IPS DF 6.9 (cell line): ENCODE results near the gene PRSS57.

Source experiments
- DNase-seq: peaks from one replicate; pipeline ENCODE4 v3.0.0-alpha.2; 2013; ENCODE audit warnings: low read depth, low spot score
- H3K27ac ChIP-seq: one replicate; pipeline ENCODE4 v1.5.1; 2013; ENCODE audit warnings: low read length, control low read depth
- H3K27me3 ChIP-seq: 2 replicates; pipeline ENCODE4 v1.6.1; 2013; ENCODE audit warnings: mild to moderate bottlenecking, low read length; ENCODE audit not compliant: control insufficient read depth, insufficient read depth
- H3K36me3 ChIP-seq: 2 replicates; pipeline ENCODE4 v1.6.1; 2013; ENCODE audit warnings: low read length; ENCODE audit not compliant: control insufficient read depth, insufficient read depth
- H3K4me1 ChIP-seq: 2 replicates; pipeline ENCODE4 v1.6.1; 2013; ENCODE audit warnings: low read length; ENCODE audit not compliant: control insufficient read depth, insufficient read depth
- H3K4me3 ChIP-seq: 2 replicates; pipeline ENCODE4 v1.5.1; 2013; ENCODE audit warnings: mild to moderate bottlenecking, low read length
- H3K9me3 ChIP-seq: 2 replicates; pipeline ENCODE4 v1.6.1; 2013; ENCODE audit warnings: low read length, inconsistent platforms; ENCODE audit not compliant: control insufficient read depth, insufficient read depth
- WGBS: extraction: QIAGEN DNeasy Blood & Tissue Kit; methylation state at CpG from one replicate; pipeline ENCODE4 v1.1.7; 2013; ENCODE audit warnings: mixed read lengths, missing lambda C conversion rate; ENCODE audit not compliant: insufficient read length, insufficient coverage; 5-methylcytosine and 5-hydroxymethylcytosine counted together

PRSS57 gene

GRCh38 chr19:650121-650520 lies 45.1 kb downstream of the PRSS57 start:
- Histone ChIP-seq H3K4me3 (no peak overlapping the region), H3K27me3 (no peaks in the 10 kb centered on the region), H3K4me1 (no peaks in the 10 kb centered on the region; the same call in 1 of the 2 replicates), H3K36me3 (peaks cover 36% of the 10 kb centered on the region), H3K27ac (no peak overlapping the region), H3K9me3 (no peaks in the 10 kb centered on the region)
- no peak for DNase-seq
- WGBS, result no CpG with 5 or more reads among the region's 11 CpGs

GRCh38 chr19:648904-649801 lies 46.1 kb downstream of the PRSS57 start:
- Histone ChIP-seq H3K4me1 (no peaks in the 10 kb centered on the region; the same call in 1 of the 2 replicates), H3K4me3 (no peak overlapping the region), H3K27me3 (no peaks in the 10 kb centered on the region), H3K36me3 (peaks cover 36% of the 10 kb centered on the region), H3K9me3 (no peaks in the 10 kb centered on the region), H3K27ac (no peak overlapping the region)
- no CpG with 5 or more reads among the region's 53 CpGs for WGBS
- no peak for DNase-seq

GRCh38 chr19:648305-648704 lies 46.9 kb downstream of the PRSS57 start:
- no peak overlapping the region for H3K27ac ChIP-seq
- H3K27me3 ChIP-seq, result no peaks in the 10 kb centered on the region
- H3K4me3 ChIP-seq, result no peak overlapping the region
- peaks cover 36% of the 10 kb centered on the region for H3K36me3 ChIP-seq
- no peaks in the 10 kb centered on the region for H3K9me3 ChIP-seq
- no CpG with 5 or more reads among the region's 29 CpGs for WGBS
- no peak for DNase-seq
- H3K4me1 ChIP-seq, result no peaks in the 10 kb centered on the region; the same call in 1 of the 2 replicates

GRCh38 chr19:647566-648284 lies 47.5 kb downstream of the PRSS57 start:
- no peak overlapping the region for H3K4me3 ChIP-seq
- H3K27ac ChIP-seq, result no peak overlapping the region
- no CpG with 5 or more reads among the region's 52 CpGs for WGBS
- H3K4me1 ChIP-seq, result no peaks in the 10 kb centered on the region
- H3K27me3 ChIP-seq, result no peaks in the 10 kb centered on the region
- H3K36me3 ChIP-seq, result peaks cover 31% of the 10 kb centered on the region
- DNase-seq, result no peak
- no peaks in the 10 kb centered on the region for H3K9me3 ChIP-seq

- WGBS, result no CpG with 5 or more reads among the region's 48 CpGs
- no peaks in the 10 kb centered on the region for H3K27me3 ChIP-seq
- no peak for DNase-seq
- no peaks in the 10 kb centered on the region for H3K4me1 ChIP-seq
- H3K4me3 ChIP-seq, result no peak overlapping the region
- no peaks in the 10 kb centered on the region for H3K9me3 ChIP-seq
- H3K27ac ChIP-seq, result no peak overlapping the region
- H3K36me3 ChIP-seq, result peaks cover 31% of the 10 kb centered on the region
Measured at GRCh38 chr19:646779-647565, 48.3 kb downstream of the PRSS57 start.

- H3K4me1 ChIP-seq, result no peaks in the 10 kb centered on the region
- H3K27ac ChIP-seq, result no peak overlapping the region
- H3K36me3 ChIP-seq, result peaks cover 30% of the 10 kb centered on the region
- H3K4me3 ChIP-seq, result no peak overlapping the region
- H3K9me3 ChIP-seq, result no peaks in the 10 kb centered on the region
- DNase-seq, result no peak
- no CpG with 5 or more reads among the region's 62 CpGs for WGBS
- H3K27me3 ChIP-seq, result no peaks in the 10 kb centered on the region
Measured at GRCh38 chr19:645912-646778, 49.1 kb downstream of the PRSS57 start.

- no peak overlapping the region for H3K27ac ChIP-seq
- peaks cover 27% of the 10 kb centered on the region for H3K36me3 ChIP-seq
- no peak overlapping the region for H3K4me3 ChIP-seq
- no peaks in the 10 kb centered on the region for H3K9me3 ChIP-seq
- no peaks in the 10 kb centered on the region for H3K27me3 ChIP-seq
- DNase-seq, result no peak
- no peaks in the 10 kb centered on the region for H3K4me1 ChIP-seq
- WGBS, result no CpG with 5 or more reads among the region's 14 CpGs
Measured at GRCh38 chr19:644789-645188, 50.5 kb downstream of the PRSS57 start.

- H3K9me3 ChIP-seq, result no peaks in the 10 kb centered on the region
- DNase-seq, result no peak
- WGBS, result no CpG with 5 or more reads among the region's 28 CpGs
- no peaks in the 10 kb centered on the region for H3K4me1 ChIP-seq
- no peaks in the 10 kb centered on the region for H3K27me3 ChIP-seq
- H3K27ac ChIP-seq, result no peak overlapping the region
- H3K36me3 ChIP-seq, result peaks cover 25% of the 10 kb centered on the region
- H3K4me3 ChIP-seq, result no peak overlapping the region
Measured at GRCh38 chr19:644363-644762, 50.9 kb downstream of the PRSS57 start.

GRCh38 chr19:643736-644135 lies 51.5 kb downstream of the PRSS57 start:
- no peaks in the 10 kb centered on the region for H3K9me3 ChIP-seq
- WGBS, result no CpG with 5 or more reads among the region's 24 CpGs
- DNase-seq, result no peak
- H3K36me3 ChIP-seq, result peaks cover 24% of the 10 kb centered on the region
- no peak overlapping the region for H3K4me3 ChIP-seq
- H3K27me3 ChIP-seq, result no peaks in the 10 kb centered on the region
- no peaks in the 10 kb centered on the region for H3K4me1 ChIP-seq
- no peak overlapping the region for H3K27ac ChIP-seq
